ENCODE results near the gene DMRTB1.

The DMRTB1 gene

GRCh38 chr1:53459321-53460175, at the start of gene DMRTB1:
DMRTB1 (plus strand) TSS chr1:53459399; CDS start chr1:53459454, 55 bp downstream.
- no peak for DNase-seq (ENCODE audit: low read depth in 1 of 2, low spot score in 1 of 2)

DNA sequence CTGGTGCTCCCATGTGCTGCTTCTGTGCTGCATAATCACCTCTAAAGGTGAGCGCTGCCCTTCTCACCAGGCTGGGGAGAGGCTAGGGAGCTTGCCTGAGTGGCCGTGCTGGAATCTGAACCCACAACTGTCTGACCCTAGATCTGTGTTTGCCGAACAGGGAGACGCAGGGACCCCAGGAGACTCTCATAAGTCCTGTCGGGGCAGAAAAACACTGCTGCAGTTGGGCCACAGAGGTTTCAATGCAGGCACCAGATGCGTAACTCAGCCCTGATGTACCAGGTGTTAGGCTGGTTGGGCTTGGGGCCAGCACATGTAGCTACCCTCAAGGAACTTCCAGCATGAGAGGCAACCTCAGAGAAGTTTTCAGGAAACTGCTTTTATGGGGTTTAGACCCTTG, 49.5 kb upstream of the DMRTB1 start:
- DNase-seq (ENCODE audit: low read depth in 1 of 2, low spot score in 1 of 2) = no peak

DNA sequence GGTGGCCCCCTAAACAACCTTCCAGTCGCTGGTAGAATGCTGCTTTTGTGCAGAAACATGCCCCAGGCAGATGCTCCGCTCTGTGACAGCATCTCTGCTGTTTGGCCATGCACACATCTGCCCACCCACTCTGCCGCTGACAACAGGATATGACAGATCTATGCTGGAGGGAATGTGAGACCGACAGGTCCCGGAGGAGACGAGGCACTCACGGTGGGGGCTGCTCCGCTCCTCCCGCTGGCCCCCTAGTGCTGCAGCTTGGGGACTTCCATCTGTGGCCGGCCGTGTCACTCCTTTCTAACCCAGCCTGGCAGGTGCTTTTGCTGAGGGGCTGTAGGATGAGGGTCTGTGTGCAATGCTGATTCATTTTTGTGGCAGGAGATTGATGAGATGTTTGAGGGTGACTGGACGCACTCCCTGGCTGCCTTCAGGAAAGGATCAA, 49.1 kb upstream of the DMRTB1 start:
- DNase-seq (ENCODE audit: low read depth in 1 of 2, low spot score in 1 of 2) = no peak

- DNase-seq (ENCODE audit: low read depth in 1 of 2, low spot score in 1 of 2) = no peak
These were observed 48.5 kb upstream of the DMRTB1 start for GRCh38 chr1:53410701-53411100.

DNA sequence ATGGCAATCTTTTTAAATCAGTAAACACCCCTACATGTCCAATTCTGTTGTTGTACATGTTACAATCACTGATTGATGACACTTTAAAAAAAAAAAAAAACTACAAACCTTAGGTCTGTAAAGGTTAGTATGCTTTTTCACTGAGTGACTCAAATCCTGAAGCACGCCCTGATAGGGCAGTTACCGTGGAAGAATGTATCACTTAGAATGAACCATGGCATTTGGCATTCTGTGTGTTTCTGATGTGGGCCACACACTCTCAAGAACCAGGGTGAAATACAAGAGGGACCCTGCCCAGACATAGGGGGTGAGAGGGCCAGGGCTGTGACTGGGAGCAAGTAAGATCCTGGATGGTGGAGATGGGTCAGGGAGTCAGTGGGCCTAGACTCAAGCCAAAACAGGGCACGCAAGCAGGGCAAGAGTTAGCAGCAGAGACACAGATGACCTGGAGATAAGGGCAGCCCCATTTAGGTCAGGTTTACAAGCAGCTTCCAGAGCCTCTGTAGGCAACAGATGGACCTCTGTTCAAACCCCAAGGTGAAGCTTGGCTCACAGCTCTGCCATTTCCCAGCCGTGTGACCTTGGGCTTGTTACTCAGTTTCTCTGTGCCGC, 47.6 kb upstream of the DMRTB1 start:
- DNase-seq (ENCODE audit: low read depth in 1 of 2, low spot score in 1 of 2) = no peak

- no peak for DNase-seq (ENCODE audit: low read depth in 1 of 2, low spot score in 1 of 2)
These were observed 46.7 kb upstream of the DMRTB1 start for GRCh38 chr1:53412285-53413174.

- peak; percentile 31 to 43 for DNase-seq (ENCODE audit: low read depth in 1 of 2, low spot score in 1 of 2)
These were observed 45.8 kb upstream of the DMRTB1 start for GRCh38 chr1:53413175-53414001.

GRCh38 chr1:53414632-53415031, 44.6 kb upstream of the DMRTB1 start:
- DNase-seq (ENCODE audit: low read depth in 1 of 2, low spot score in 1 of 2) = no peak

GRCh38 chr1:53415432-53415831, 43.8 kb upstream of the DMRTB1 start:
- DNase-seq (ENCODE audit: low read depth in 1 of 2, low spot score in 1 of 2) = no peak

GRCh38 chr1:53416269-53416813, 42.9 kb upstream of the DMRTB1 start:
- no peak for DNase-seq (ENCODE audit: low read depth in 1 of 2, low spot score in 1 of 2)

DNA sequence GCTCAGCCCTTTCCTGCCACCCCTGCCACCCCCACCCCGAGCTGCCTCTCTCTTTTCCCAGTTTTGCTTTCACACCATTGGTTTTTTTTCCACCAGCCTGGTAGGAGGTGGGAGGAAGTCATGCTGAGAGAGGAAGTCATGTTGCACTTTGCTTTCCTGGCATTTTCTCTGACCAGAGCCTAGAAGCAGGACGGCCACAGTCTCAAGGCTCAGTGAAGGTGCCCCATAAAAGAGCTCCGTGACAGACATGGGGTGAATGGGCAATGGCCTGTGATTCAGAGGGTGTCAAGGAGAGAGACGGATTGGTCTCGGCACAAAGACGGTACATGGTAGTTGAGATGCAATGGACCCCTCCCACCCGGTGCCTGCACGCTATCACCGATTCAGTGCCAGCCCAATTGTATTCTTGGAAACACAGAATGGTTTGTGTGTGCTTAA, 42.1 kb upstream of the DMRTB1 start:
- no peak for DNase-seq (ENCODE audit: low read depth in 1 of 2, low spot score in 1 of 2)

DNA sequence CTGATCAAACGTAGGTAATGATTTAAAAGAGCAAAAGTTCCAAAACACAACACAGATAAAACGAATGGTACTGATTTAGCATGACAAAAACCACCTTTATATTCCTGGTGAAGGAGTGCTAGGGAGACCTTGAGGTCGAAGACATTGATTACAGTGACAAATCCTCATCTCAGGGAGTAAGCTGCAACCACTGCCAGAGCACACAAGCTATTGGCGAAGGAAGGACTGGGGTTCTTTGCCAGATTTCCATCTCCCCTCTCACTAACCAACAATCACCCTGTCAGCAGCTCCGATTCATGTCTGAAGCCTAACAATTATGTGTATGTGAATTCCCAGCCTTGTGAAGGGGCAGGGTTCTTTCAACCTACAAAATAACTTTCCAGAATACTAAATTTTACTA, 40.2 kb upstream of the DMRTB1 start:
- no peak for DNase-seq (ENCODE audit: low read depth in 1 of 2, low spot score in 1 of 2)

GRCh38 chr1:53420341-53420740, 38.9 kb upstream of the DMRTB1 start:
- no peak for DNase-seq (ENCODE audit: low read depth in 1 of 2, low spot score in 1 of 2)

- no peak for DNase-seq (ENCODE audit: low read depth in 1 of 2, low spot score in 1 of 2)
These were observed 38.0 kb upstream of the DMRTB1 start for GRCh38 chr1:53421208-53421607.

- no peak for DNase-seq (ENCODE audit: low read depth in 1 of 2, low spot score in 1 of 2)
These were observed 28.9 kb upstream of the DMRTB1 start for GRCh38 chr1:53430261-53430660.

DNA sequence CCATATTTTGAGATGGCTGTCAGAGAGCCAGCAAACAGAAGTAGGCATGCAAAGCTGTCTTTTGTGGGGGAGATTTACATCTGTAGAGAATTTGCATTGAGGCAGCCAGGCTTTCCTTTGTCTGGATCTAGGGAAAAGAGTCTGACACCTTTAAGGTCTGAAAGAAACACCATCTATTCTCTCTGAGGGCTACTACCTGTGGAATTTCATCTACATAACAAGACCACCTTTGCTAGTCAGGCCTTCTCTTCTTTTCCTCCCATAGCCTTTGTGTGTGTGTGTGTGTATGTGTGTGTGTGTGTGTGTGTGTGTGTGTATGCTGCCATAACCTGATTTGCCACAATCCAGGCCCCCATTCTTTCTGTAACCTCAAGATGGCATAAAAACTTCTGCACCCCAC, 28.4 kb upstream of the DMRTB1 start:
- no peak for DNase-seq (ENCODE audit: low read depth in 1 of 2, low spot score in 1 of 2)

GRCh38 chr1:53431244-53431643, 28.0 kb upstream of the DMRTB1 start:
- DNase-seq (ENCODE audit: low read depth in 1 of 2, low spot score in 1 of 2) = no peak

- DNase-seq (ENCODE audit: low read depth in 1 of 2, low spot score in 1 of 2) = no peak
These were observed 27.2 kb upstream of the DMRTB1 start for GRCh38 chr1:53431805-53432565.

DNA sequence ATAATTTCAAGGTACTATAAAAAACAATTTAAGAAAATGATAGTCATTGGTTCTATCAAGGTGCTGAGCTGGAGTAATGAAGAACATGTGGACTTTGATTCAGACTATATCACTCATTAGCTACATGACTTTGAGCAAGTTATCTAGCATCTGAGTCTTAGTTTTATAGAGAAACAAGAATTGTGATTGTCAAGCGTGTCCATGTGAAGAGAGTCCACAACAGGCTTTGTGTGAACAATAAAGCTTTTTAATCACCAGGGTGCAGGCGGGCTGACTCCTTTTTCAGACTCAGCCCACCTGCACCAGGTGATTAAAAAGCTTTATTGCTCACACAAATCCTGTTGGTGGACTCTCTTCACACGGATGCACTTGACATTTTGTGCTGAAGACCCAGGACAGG, 26.6 kb upstream of the DMRTB1 start:
- no peak for DNase-seq (ENCODE audit: low read depth in 1 of 2, low spot score in 1 of 2)
